NCI-H526 treated with DMSO at 0.1 percent for 48 hours (cell line): ENCODE measurements around the gene APOA1.
"Not testable (repeated sequence)": the region's sequence is repeated elsewhere in the genome, so short reads cannot be mapped to it uniquely, and the experiment has no call there.

ENCODE experiments used
- DNase-seq: peaks from one replicate; lab custom pipeline; 2025; lab: John Stamatoyannopoulos, UW

The APOA1 gene

GRCh38 chr11:116857936-116858335, 20.5 kb upstream of the APOA1 start:
- no peak for DNase-seq

GRCh38 chr11:116857316-116857715, 19.9 kb upstream of the APOA1 start:
- no peak for DNase-seq

GRCh38 chr11:116856423-116856822, 19.0 kb upstream of the APOA1 start:
- DNase-seq: no peak

DNA sequence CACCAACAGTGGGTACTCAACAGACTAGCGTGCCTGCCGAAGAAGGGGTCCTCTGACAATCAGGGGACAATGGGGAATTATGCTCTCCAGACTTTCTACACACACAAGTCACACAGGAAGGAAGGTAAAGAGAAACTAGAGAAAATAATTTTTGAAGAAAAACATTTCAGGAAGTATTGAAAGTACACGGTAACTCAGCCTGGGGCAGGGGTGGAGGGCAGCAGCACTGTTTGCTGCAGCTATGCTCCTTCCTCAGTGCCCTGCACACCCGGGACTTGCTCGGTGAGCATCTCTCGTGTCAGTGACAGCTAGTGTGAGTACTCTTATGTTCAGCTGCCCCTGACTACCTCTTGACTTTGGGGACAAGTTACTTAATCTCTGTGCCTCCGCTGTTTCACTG, 18.0 kb upstream of the APOA1 start:
- DNase-seq: no peak

DNA sequence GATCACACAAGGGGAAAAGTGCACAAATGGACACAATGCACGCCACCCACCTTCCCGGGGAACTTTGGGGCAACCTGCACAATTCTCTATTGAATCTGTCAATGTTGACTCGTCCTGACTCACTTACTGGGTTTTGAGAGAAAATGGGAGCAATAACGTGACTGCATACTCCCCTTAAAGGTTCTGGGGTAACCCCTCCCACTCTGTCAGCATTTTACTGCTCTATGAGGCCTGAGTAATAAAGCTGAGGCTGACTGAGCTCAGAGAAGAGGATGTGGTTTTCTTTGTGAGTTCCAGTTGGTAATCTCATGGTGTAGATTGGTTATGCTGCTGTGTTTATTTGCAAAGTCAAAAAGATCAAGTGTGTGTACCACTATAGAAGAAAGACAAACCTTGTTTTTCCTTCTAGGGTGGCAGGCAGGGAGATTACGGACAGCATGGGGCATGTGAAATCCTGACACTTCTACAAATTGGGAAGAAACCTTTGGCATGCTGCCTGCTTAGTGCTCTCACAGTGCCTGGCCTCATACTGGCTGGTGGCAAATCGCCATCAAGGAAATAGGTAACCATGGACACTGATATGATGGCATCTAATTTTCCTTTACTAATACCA, 16.1 kb upstream of the APOA1 start:
- DNase-seq: no peak

DNA sequence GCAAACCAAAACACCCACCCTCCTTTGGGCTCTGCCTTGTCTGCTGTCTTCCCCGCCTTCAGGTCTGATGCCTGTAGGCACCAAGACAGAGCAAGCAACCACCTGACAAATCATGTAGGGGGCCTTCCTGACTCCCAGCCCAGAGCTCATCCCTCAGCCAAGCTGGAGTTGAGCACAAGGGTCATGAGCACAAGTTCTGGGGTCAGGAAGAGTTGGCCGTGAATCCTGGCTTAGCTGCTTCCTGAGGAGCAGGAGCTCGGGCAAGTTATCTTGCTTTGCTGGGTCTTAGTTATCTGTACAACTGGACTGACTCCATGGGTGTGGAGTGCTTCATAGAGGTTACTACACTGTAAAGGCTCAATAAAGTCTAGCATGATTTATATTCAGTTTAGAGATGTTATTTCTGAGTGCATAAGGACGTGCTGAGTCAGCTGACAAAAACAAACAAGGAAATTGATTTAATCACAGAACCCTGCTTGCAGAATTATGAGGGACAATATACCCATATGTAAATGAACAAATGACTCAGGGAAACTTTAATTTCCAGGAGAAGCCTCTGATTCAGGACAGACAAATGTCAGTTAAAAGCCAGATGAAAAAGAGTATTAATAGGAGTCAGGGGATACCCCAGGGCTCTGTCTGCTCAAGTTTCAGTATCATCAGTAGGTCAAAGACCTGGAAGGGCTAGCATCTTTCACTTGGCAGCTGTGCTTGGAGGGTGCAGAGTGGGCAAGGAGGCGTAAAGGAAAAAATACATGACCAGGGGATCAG, 15.0 kb upstream of the APOA1 start:
- no peak for DNase-seq

- no peak for DNase-seq
Observed at GRCh38 chr11:116851626-116852025, 14.2 kb upstream of the APOA1 start.

GRCh38 chr11:116849486-116849885, 12.1 kb upstream of the APOA1 start:
- DNase-seq: no peak

GRCh38 chr11:116849060-116849459, 11.6 kb upstream of the APOA1 start:
- DNase-seq: no peak

DNA sequence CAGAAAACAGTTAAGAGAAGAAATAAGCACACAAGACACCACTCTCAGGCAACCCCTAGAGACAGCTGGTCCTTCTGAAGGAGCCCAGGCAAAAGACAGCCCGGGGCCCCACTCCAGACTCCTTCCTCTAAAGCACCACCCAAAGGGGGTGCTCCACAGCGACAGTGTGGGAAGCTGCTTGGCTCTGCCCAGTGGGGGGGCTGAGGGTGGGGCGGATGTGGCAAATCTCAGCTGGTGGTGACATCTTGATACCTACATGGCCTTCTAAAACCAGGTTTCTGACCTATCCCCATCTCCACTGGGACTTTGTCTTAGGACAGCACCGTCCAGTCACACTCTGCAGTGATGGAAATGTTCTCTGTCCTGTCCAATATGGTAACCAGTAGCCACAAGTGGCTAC, 10.2 kb upstream of the APOA1 start:
- DNase-seq: no peak

- DNase-seq: no peak
Observed at GRCh38 chr11:116844722-116845121, 7.3 kb upstream of the APOA1 start.

DNA sequence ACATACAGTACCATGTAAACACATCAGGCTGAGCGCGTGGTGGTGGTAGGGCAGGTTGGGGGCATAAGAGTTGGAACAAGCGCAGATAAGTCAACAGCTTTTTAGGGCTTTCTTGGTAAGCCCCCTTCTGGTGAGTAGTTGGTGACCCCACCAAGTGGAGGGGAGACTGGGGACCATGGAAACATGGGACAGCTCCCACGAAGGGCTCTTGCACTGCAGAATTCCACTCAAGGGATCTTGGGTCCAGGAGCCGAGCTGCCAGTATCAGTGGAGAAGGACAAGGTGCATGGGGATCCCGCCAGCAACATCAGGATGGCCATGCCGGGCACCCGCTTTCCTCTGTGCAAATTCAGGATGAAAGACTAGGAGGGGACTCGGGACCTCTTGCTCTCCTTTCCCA, 6.2 kb upstream of the APOA1 start:
- no peak for DNase-seq

- DNase-seq: no peak
Observed at GRCh38 chr11:116842909-116843308, 5.5 kb upstream of the APOA1 start.

- no peak for DNase-seq
Observed at GRCh38 chr11:116842117-116842516, 4.7 kb upstream of the APOA1 start.

DNA sequence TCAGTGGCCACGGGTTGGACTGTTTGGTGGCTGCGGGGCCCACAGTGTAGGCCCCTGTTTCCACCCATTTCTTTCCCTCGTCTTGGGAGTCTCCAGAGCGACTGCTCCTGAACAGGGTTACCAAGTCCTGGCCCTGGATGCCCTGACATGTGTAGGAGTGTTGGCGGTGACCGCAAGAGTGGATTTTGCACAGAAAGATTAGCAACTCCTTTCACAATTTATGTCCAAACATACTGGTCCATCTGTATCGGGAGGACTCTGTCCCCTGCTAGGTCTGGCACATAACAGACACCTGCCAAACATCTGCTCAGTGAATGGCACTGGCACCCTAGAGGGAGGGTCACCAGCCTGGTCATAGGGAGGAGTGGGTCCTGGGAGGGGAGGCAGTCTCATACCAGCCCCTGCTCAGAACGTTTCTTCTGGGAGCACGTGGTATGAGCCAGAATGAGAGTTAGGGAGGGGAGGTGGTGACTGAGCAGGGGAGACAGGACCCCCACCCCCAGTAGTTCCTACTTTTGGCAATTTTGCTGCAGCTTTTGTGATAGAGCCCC, 3.4 kb upstream of the APOA1 start:
- DNase-seq: no peak

- no peak for DNase-seq
Observed at GRCh38 chr11:116840224-116840745, 2.9 kb upstream of the APOA1 start.

DNA sequence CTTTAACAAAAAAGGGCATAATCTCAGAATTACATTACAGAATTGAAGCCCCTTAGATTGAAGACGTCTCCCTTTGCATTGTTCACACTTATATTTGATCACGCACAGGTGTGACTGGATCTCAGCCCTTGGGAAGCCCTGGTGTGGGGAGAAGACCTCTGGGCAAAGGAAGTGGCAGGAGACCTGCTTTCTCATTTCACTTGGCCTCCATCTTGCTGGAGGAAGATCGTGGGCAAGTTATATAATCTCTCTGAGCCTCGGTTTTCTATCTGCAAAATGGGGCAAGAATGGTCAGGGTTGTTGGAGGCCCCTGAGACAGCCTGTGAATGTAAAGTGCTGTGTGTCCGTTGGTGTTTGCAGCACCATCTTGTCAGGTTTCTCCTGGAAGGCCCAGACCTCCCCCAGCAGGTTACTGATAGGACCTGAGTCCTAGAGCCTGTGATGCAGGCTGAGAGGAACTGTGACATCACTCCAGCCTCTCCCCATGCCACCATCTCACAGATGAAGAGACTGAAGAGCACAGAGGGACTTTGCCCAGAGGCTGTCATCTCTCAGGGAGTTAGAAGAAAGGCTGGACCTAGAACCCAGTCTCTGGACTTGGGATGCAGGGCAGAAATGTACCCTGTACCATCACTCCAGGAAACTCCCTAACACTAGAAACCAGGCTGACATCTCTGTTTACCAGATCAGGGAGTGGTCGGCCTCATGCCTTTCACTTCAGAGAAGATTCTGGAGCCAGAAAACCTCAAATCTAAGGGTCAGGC, 1.1 kb upstream of the APOA1 start:
- no peak for DNase-seq

DNA sequence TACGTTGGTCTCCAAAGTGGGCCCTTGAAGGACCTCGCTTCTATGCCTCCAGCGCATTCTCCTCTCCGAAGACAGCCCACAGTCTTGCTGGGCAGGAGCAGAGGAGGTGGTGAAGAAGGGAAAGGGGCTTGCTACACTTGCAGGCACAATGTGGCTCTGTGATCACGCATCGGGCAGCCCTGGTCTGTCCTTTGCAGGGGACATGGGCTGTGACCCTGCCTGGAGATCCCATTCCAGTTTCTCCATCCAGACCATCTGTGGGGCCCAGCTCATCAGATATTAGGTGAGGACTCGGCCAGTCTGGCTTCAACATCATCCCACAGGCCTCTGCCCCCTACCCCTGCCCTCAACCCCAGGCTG, 810 bp downstream of the APOA1 start:
- no peak for DNase-seq

DNA sequence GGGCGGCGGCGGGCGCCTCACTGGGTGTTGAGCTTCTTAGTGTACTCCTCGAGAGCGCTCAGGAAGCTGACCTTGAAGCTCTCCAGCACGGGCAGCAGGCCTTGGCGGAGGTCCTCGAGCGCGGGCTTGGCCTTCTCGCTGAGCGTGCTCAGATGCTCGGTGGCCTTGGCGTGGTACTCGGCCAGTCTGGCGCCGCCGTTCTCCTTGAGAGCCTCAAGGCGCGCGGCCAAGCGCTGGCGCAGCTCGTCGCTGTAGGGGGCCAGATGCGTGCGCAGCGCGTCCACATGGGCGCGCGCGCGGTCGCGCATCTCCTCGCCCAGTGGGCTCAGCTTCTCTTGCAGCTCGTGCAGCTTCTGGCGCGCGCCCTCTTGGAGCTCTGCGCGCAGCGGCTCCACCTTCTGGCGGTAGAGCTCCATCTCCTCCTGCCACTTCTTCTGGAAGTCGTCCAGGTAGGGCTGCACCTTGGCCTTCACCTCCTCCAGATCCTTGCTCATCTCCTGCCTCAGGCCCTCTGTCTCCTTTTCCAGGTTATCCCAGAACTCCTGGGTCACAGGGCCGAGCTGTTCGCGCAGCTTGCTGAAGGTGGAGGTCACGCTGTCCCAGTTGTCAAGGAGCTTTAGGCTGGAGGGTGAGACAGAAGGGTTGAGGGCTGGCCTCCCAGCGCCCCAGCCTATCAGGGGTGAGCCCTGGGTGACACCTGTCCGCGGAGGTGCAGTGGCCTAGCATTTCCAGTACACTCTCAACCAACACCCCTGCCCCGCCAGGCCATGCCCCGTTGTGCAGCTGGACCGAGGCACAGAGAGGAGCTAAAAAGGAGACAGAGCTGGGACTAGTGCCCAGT, 1.4 kb downstream of the APOA1 start:
- peak; percentile 96 for DNase-seq

DNA sequence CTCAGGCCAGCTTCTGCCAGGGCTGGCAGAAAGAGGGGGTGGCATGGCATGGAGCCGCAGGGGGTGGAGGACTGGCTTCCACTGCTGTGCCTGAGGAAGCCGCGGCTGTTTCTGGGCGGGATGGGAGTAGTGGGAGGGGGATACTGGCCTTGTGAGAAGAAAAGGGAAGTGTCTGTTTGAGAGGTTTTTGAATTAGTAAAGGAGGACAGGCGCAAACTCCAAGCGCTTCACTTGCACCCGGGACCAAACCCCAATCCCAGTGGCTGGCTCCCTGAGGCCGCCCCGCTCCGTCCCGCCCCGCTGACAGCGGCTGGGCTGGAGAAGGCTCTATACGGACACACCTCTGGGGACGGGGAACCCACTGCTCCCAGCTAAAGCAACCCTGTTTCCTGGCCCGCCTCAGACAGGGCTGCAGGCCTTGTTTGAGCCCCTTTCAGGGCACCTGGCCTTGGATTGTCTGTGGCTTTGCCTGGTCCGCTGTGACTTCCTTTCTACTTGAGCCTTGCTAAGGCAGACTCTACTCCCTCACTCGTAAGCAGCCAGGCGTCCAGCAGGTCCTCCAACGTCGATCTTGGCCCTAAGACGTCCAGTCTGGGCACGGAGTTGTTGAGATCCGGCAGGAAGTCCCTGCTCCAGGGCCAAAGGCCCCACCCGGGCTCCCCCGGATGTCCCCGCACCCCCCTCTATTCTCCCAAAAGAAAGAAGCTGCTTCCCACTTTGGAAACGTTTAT, 2.2 kb downstream of the APOA1 start:
- no peak for DNase-seq

DNA sequence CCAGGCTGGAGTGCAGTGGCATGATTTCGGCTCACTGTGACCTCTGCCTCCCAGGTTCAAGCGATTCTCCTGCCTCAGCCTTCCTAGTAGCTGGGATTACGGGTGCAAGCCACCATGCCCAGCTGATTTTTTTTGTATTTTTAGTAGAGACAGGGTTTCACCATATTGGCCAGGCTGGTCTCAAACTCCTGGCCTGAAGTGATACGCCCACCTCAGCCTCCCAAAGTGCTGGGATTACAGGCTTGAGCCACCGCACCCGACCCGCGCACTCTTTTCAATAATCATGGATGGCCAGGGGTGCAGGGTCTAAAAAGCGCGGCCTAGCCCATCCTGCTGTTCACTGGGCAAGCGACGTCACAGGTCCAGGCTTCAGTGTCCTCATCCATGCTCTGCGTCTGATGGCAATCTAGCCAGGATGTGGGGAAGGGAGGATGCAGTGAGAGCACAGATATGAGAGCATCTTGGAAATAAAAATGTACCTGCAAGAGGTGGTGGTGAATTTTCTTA, 2.8 kb downstream of the APOA1 start:
- DNase-seq: not testable (repeated sequence)
